HG02943 (cell line): ENCODE measurements around the gene NACA2.
"Not testable (repeated sequence)": the region's sequence is repeated elsewhere in the genome, so short reads cannot be mapped to it uniquely, and the experiment has no call there.

Source experiments
- ATAC-seq: cut with Tn5 transposase; IDR thresholded peaks from one replicate; pipeline ENCODE4 v1.9.1; 2021; ENCODE audit warnings: mild to moderate bottlenecking, low read depth, moderate library complexity; ENCODE audit not compliant: unreplicated experiment

Gene NACA2

DNA sequence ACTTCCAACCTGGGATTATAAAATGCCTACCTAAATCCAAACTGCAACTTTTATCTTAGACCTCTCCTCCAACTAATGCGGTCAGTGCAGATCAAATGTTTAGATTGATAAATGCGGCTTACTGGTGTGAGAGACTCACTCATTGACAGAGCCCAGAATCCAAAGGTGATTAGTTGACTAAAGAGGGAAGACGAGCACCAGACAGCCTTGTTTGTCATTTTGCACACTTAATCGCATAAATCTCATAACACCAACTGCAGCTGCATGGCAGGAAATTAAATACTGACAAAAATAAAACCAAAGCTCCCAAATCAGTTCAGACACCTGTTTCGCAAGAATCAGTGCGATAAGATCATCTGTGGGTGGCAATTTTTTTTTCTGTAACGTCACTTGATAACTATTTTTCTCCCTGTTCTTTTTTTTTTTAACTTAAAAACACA lies 35.9 kb downstream of the NACA2 start:
- ATAC-seq = no peak

DNA sequence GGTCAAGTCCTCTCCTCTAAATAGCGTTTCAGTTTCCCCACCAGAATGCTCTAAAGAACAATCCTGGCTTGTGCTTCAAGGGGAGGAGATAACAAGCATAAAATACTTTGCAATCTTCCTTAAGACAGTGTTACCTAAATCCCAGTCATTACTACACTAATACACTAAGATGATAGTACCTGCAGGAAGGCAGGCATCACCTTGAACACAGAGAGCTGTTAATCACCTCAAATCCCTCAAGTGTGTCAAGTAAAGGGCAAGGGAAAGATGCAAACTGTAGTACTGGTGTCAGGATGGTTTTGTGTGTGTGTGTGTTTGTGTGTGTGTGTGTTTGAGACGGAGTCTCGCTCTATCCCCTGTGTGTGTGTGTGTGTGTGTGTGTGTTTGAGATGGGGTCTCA lies 36.8 kb downstream of the NACA2 start:
- ATAC-seq = no peak

DNA sequence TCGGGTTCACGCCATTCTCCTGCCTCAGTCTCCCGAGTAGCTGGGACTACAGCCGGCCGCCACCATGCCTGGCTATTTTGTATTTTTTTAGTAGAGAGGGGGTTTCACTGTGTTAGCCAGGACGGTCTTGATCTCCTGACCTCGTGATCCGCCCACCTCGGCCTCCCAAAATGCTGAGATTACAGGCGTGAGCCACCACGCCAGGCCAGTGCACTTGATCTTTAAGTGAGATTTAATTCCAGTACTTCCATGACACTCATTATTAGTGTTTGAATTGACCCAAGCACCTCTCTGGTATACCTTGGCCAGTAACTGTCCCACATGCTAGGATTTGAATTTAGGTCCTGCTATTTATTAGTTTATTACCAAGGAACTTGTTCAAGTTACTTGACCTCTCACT lies 38.5 kb downstream of the NACA2 start:
- not testable (repeated sequence) for ATAC-seq

DNA sequence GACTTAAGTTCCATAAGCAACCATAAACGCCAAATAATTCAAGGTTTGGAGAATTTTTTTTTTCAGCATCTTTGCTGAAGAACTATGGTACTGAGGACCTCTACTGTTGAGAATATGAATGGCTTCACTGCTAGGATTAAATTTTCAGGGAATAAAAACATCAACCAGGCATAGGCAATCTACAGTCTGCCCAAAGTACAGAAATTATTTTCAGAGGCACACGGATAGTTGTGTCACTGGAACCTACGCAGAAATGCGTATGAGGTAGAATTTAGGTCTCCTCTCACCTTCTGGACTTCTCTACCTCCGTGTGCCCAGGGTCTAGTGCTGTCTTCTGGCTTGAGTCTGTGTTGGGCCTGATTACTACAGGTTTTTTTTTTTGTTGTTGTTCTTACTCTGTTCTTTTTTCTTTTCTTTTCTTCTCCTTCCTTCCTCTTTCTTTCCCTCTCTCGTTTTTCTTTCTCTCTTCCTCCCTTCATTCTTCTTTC lies 39.7 kb downstream of the NACA2 start:
- ATAC-seq = no peak

DNA sequence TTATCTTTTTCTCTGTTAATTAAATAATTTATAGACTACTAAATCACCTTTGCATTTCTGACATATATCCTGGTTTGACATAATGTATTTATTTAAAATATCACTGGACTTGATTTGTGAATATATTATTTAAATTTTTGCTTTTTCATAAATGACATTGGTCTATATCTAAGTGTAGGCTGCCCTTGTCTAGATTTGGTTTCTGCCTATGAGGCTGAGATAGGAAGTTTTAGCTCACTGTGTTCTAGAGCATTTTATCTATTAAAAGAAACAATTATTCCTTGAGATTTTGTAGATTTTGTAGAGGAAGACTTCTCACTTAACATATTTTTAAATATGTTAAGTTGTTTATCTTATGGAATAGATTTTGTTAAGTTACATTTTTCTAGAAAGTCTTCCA lies 43.9 kb downstream of the NACA2 start:
- ATAC-seq = no peak

DNA sequence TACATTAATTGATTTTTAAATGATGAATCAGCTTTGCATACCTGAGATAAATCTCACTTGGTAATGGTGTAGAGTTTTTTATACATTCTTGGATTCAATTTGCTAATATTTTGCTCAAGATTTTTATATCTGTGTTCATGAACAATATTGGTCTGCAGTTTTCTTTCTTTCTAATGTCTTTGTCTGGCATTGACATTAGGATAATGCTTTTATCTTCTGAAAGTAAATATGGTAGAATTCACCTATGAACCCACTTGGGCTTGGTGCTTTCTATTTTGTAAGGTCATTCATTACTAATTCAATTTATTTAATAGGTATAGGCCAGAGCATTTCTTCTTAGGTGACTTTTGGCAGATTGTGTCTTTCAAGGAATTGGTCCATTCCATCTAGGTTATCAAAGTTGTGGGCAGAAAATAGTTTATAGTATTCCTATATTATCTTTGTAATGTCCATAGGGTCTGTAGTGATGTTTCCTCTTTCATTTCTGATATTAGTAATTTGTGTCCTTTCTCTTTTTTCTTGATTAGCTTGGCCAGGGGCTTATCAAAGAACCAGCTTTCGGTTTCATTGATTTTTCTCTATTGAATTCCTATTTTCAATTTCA lies 45.6 kb downstream of the NACA2 start:
- no peak for ATAC-seq

DNA sequence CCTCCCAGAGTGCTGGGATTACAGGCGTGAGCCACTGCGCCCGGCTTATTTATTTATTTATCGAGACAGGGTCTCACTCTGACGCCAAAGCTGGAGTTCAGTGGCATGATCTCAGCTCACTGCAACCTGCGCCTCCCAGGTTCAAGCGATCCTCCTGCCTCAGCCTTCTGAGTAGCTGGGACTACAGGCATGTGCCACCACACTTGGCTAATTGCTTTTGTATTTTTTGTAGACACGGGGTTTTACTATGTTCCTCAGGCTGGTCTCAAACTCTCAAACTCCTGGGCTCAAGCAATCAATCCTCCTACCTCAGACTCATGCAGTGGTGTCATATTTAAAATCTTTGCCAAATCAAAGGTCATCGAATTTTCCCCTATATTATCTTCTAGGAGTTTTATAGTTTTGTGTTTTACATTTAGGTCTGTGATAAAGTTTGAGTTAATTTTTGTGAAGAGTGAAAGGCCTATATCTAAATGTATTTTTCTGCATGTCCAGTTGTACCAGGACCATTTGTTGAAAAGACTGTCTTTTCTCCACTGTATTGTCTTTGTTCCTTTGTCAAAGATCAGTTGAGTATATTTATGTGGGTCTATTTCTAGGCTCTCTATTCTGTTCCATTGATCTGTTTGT lies 47.1 kb downstream of the NACA2 start:
- no peak for ATAC-seq

DNA sequence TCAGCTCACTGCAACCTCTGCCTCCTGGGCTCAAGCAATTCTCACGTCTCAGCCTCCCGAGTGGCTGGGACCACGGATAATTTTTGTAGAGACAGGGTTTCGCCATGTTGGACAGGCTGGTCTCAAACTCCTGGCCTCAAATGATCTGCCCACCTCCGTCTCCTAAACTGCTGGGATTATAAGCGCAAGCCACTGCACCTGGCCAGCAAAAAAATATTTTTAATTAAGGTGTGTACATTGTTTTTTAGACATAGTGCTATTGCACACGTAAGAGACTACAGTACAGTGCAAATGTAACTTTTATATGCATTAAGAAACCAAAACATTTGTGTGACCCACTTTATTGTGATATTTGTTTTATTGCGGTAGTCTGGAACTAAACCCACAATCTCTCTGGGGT lies 49.0 kb downstream of the NACA2 start:
- no peak for ATAC-seq

DNA sequence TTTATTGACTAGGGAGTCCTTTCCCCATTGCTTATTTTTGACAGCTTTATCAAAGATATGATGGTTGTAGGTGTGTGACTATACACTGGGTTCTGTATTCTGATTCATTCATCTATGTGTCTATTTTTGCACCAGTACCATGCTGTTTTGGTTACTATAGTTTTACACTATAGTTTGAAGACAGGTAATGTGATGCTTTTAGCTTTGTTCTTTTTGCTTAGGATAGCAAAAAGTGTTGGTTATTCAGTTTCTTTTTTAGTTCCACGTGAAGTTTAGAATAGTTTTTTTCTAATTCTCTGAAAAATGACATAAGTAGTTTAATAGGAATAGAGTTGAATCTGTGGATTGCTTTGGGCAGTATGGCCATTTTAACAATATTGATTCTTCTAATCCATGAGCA lies 50.1 kb downstream of the NACA2 start:
- ATAC-seq = no peak
